Measurements from ENCODE around the gene ROCK2. TPM values are rescaled to one million over a fixed set of nuclear protein-coding genes. Genes with fewer than 3 reads are reported as not detected.

ROCK2 gene
- polyA plus RNA-seq, 2 of the 4 experiments (the other 2 are of a cell fraction), result 34.0 to 38.7 TPM

GRCh38 chr2:11281186-11281585, 63.2 kb downstream of the ROCK2 start:
- DNase-seq (ENCODE audit: low read depth in 1 of 2, low spot score in 1 of 2) (no peak), FAIRE-seq (no peak), ATAC-seq (no peak)
- no peak for TF ChIP-seq CEBPB (IDR thresholded peaks at IDR 0.05)
- no peak for TF ChIP-seq ZFP36 (IDR thresholded peaks at IDR 0.05; ENCODE audit: borderline replicate concordance, partially characterized antibody)
- TF ChIP-seq JUNB (IDR thresholded peaks at IDR 0.05), result no peak
- TF ChIP-seq HDAC2 (IDR thresholded peaks at IDR 0.05), result no peak
- no peak for TF ChIP-seq JUN (IDR thresholded peaks at IDR 0.05)
- TF ChIP-seq SMC3 (IDR thresholded peaks at IDR 0.05), result no peak
- no peak for TF ChIP-seq FOSB (CRISPR knock-in tag; IDR thresholded peaks at IDR 0.05)
- no peak for TF ChIP-seq EP300 (IDR thresholded peaks at IDR 0.05)
- TF ChIP-seq POLR2AphosphoS2 (conservative IDR thresholded peaks at IDR 0.05; ENCODE audit: low read length), result no peak
- no peak for TF ChIP-seq ZSCAN20 (CRISPR knock-in tag; IDR thresholded peaks at IDR 0.05)
- TF ChIP-seq MYC (IDR thresholded peaks at IDR 0.05; ENCODE audit: borderline replicate concordance, low read length), result no peak
- no peak for TF ChIP-seq MAFK (IDR thresholded peaks at IDR 0.05; ENCODE audit: partially characterized antibody)
- no peak for TF ChIP-seq KDM5A (IDR thresholded peaks at IDR 0.05)
- TF ChIP-seq ATOH8 (CRISPR knock-in tag; IDR thresholded peaks at IDR 0.05; ENCODE audit: low read depth), result no peak
- no peak for TF ChIP-seq PBX3 (IDR thresholded peaks at IDR 0.05)
- TF ChIP-seq HES2 (IDR thresholded peaks at IDR 0.05), result no peak
- no peak for TF ChIP-seq TFCP2L1 (CRISPR knock-in tag; IDR thresholded peaks at IDR 0.05)
- TF ChIP-seq TP53 (CRISPR knock-in tag; IDR thresholded peaks at IDR 0.05), result no peak
- TF ChIP-seq GATA3 (IDR thresholded peaks at IDR 0.05; ENCODE audit: borderline replicate concordance), result no peak
- Histone ChIP-seq H3K4me1 (no peaks in the 10 kb centered on the region), H3K4me3 (no peak overlapping the region), H3K9me3 (no peaks in the 10 kb centered on the region), H3K27ac (no peak overlapping the region), H3K4me2 (no peak overlapping the region)
- ChIA-PET POLR2A (interaction anchor here (0.7 kb wide), 1 partner anchor 51 kb away, joined by 10 read pairs; no protein-coding TSS in a partner anchor), CTCF (no interaction called here)
- WGBS (ENCODE audit: missing lambda C conversion rate), result 96% methylated on average over 3 of the region's 3 CpGs

GRCh38 chr2:11280713-11281112, 63.7 kb downstream of the ROCK2 start:
- no peak for DNase-seq (ENCODE audit: low read depth in 1 of 2, low spot score in 1 of 2)
- 95% methylated on average over 3 of the region's 3 CpGs for WGBS (ENCODE audit: missing lambda C conversion rate)
- Histone ChIP-seq H3K4me2 (no peak overlapping the region), H3K4me1 (no peaks in the 10 kb centered on the region), H3K9me3 (no peaks in the 10 kb centered on the region), H3K4me3 (no peak overlapping the region), H3K27ac (no peak overlapping the region)
- CTCF ChIA-PET, result no interaction called here
- POLR2A ChIA-PET, result no interaction called here
- TF ChIP-seq CHD4 (IDR thresholded peaks at IDR 0.05; ENCODE audit: borderline replicate concordance), result no peak
- TF ChIP-seq REST (IDR thresholded peaks at IDR 0.05), result no peak
- no peak for TF ChIP-seq ZNF302 (CRISPR knock-in tag; IDR thresholded peaks at IDR 0.05)
- no peak for TF ChIP-seq PBX3 (IDR thresholded peaks at IDR 0.05)
- peak; percentile 50 for TF ChIP-seq MAFK (IDR thresholded peaks at IDR 0.05; ENCODE audit: partially characterized antibody)
- no peak for TF ChIP-seq HDAC2 (IDR thresholded peaks at IDR 0.05)
- TF ChIP-seq BHLHE40 (IDR thresholded peaks at IDR 0.05; ENCODE audit: low read depth, low read length), result no peak
- FAIRE-seq, result no peak
- ATAC-seq, result no peak
